GM04504 (cell line): ENCODE results near the gene KRTAP5-9.
"Not testable (repeated sequence)": the region's sequence is repeated elsewhere in the genome, so short reads cannot be mapped to it uniquely, and the experiment has no call there.

Source experiments
- DNase-seq: peaks from one replicate; pipeline ENCODE4 v3.0.0-alpha.2; 2012; ENCODE audit warnings: low read depth

The KRTAP5-9 gene, protein sequence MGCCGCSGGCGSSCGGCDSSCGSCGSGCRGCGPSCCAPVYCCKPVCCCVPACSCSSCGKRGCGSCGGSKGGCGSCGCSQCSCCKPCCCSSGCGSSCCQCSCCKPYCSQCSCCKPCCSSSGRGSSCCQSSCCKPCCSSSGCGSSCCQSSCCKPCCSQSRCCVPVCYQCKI

DNA sequence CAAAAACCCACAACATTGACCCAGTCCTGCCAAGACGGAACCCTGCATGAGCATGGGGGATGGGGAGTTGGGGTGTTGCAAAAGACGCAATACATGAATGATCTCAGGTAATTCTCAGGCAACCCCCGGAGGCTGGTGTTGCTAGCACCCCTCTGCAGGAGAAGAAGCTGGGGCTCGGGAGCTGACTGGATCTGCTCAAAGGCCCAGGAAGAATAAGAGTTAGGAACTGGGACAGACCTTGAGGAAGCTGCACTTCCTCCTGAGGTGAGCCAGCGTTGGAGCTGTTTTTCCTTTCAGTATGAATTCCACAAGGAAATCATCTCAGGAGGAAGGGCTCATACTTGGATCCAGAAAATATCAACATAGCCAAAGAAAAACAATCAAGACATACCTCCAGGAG lies at the start of gene KRTAP5-9:
TSS of gene KRTAP5-9 (plus strand) at position 301 of the 400 bp plus-strand sequence. CDS start 238 bp downstream, outside the sequence.
- no peak for DNase-seq

- no peak for DNase-seq
Observed at GRCh38 chr11:71499125-71499524, 49.1 kb upstream of the KRTAP5-9 start.

DNA sequence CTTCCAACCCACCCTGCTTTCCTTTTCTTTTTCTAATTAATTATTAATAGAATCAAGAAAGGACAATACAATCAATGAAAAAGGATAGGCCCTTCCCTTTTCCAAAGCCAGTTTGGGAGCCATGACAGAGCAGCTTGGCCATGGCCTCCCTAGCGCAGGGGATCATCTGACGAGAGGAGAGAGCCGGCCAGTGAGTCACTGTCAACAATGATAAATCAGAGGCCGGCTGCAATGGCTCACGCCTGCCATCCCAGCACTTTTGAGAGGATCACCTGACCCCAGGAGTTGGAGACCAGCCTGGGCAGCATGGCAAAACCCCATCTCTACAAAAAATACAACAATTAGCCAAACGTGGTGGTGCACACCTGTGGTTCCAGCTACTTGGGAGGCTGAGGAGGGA lies 48.7 kb upstream of the KRTAP5-9 start:
- no peak for DNase-seq

DNA sequence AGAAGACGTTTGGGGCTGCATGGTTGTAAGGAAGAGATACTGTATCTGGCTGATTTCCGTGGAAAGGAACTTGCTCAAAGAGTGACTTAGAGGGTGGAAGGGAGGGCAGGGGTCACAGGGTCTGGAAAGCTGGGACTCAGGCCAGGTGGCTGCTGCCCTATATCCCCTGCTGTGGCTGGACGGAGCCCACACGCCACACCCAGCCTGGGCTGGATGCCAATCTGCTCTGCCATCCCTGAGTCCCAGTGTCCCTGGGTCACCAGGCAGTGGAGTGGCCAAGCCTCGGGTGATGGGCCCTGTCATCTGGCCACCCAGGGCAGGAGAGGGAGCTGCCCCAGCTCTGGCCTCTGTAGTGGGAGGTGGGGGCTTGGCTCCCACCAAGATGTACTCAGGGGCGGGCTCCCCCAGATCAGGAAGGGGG lies 47.6 kb upstream of the KRTAP5-9 start:
- DNase-seq, result no peak

GRCh38 chr11:71501071-71501985 lies 46.9 kb upstream of the KRTAP5-9 start:
- no peak for DNase-seq

DNA sequence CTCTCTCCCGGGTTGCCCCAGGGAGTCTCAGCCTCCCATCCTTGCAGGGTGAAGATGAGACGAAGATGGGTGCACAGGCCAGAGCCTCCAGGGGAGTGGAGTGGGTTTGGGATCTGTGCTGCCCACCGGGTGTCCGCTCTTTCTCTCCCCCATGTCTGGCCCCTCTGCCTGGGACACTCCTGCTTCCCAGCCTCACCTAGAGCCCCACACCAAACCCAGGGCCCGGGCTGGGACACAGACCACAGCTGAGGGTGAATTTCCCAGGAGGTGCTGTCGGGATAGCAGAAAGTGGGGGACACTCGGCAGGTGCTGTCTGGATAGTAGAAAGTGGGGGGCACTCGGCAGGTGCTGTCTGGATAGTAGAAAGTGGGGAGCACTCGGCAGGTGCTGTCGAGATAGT lies 46.2 kb upstream of the KRTAP5-9 start:
- DNase-seq, result no peak

- no peak for DNase-seq
Observed at GRCh38 chr11:71502871-71503435, 45.3 kb upstream of the KRTAP5-9 start.

GRCh38 chr11:71504531-71504930 lies 43.7 kb upstream of the KRTAP5-9 start:
- no peak for DNase-seq

- no peak for DNase-seq
Observed at GRCh38 chr11:71505001-71505400, 43.2 kb upstream of the KRTAP5-9 start.

DNA sequence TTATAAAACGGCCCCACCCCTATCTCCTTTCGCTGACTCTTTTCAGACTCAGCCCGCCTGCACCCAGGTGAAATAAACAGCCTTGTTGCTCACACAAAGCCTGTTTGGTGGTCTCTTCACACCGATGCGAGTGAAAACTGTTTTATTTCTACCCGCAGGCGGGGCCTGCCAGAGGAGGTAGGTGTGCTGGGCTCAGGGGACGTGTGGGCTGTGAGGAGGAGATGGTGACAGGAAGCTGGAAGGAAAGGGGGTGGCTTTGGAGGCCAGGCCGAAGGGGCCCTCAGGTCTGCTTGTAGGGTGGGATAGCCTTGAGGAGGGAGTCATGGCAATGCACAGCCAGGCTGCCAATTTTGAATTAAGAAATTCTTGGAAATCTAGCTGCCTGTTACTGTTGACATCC lies 42.4 kb upstream of the KRTAP5-9 start:
- no peak for DNase-seq

DNA sequence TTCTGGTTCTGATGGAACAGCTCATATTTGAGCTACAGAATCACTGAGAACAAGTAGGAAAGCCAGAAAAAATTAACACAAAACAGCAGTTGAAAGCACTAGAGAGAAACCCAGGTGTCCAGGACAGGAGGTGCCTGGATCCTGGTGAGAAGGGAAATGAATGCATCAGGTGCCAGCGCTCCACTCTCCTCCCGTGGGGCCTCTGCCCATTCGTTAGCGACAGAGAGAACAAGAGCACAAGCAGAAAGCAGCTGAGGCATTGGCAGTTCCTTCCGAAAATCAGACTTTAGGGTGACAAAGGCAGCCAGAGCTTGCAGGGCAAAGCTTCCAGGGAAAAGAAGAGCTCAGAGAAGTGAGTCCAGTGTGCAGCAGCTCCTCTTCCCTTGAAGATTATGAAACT lies 41.1 kb upstream of the KRTAP5-9 start:
- DNase-seq, result no peak

GRCh38 chr11:71518506-71519471 lies 29.4 kb upstream of the KRTAP5-9 start:
- DNase-seq, result no peak

DNA sequence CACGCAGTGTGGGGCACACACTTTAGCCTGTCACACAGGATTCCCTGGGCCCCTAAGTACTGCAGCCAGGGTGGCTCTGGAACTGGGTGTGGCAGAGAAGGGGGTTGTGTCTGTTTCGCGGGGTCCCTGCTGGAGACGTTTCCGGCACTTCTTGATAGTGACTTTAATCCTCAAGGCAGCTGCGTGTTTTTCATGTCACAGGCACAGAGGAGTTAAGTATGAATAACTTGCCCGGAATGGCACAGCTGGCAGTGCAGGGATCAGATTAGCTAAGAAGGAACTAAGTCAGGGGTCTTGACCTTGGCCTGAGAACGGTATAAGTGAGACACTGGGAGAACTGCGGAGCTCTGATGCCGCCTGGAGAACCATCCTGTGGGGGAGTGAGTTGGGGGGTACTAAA lies 28.7 kb upstream of the KRTAP5-9 start:
- no peak for DNase-seq

GRCh38 chr11:71525188-71525937 lies 22.9 kb upstream of the KRTAP5-9 start:
- DNase-seq, result no peak

DNA sequence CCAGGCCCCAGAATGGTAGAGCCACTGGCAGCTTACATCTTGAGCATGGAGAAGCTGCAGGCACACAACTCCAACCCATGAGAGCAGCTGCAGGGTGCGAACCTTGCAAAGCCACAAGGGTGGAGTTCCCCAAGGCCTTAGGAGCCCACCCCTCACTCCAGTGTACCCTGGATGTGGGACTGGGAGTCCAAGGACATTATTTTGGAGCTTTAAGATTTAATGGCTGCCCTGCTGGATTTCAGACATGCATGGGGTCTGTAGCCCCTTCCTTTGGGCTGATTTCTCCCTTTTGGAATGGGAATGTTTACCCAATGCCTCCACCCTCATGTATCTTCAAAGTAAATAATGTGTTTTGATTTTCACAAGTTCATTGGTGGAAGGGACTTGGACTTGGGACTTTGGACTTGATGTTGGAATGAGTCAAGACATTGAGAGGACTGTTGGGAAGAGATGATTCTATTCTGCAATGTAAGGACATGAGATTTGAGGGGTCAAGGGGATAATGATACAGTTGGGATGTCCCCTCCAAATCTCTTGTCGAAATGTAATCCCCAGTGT lies 22.2 kb upstream of the KRTAP5-9 start:
- DNase-seq, result no peak

DNA sequence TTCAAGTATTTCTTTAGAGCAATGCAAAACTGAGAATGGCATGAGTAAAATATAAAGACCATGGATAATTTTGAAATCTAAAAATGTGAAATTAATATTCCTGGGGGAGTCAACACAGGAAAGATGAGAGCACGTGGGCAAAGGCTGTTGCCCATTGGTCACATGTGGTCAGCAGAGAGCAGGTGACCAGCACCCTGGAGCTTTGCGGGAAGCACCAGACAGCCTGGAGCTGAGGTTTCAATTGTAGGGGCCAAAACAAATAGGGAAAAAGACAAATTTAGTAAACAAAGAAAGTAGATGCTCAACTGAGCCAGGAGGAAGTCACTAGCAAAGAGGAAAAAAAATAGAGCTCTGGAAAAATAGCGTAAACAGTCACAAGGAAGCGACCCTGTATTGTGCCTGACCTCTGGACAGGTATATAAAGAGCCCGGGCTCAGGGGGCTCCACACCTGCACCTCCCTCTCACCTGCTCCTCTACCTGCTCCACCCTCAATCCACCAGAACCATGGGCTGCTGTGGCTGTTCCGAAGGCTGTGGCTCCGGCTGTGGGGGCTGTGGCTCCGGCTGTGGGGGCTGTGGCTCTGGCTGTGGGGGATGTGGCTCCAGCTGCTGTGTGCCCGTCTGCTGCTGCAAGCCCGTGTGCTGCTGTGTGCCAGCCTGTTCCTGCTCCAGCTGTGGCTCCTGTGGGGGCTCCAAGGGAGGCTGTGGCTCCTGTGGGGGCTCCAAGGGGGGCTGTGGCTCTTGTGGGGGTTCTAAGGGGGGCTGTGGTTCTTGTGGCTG lies 21.2 kb upstream of the KRTAP5-9 start, which contains the start of gene KRTAP5-7:
TSS of gene KRTAP5-7 (plus strand) at position 472 of the 780 bp plus-strand sequence. CDS start at position 506, 34 bp downstream.
- DNase-seq, result not testable (repeated sequence)

DNA sequence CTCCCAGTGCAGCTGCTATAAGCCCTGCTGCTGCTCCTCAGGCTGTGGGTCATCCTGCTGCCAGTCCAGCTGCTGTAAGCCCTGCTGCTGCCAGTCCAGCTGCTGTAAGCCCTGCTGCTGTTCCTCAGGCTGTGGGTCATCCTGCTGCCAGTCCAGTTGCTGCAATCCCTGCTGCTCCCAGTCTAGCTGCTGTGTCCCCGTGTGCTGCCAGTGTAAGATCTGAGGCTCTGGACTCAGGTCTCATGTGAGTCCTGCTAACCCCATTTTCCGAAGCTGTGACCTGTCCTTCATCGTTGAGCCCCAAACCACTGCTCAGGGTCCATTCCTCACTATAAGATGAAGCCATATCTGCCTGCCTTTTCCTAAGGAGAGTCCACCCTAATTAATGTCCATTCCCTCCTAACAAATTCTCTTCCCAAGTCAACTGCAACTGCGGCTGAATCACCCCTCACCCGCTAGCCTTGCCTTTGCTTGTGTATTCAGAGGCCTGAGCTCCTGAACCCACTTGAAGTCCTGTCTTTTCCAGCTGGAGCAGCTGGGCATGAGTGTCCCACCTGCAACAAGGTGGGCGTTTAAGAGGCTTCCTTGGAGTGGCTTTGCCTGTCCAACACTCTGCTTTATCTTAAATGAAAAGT lies 20.5 kb upstream of the KRTAP5-9 start:
- DNase-seq, result no peak

- DNase-seq, result no peak
Observed at GRCh38 chr11:71530602-71531001, 17.6 kb upstream of the KRTAP5-9 start.

DNA sequence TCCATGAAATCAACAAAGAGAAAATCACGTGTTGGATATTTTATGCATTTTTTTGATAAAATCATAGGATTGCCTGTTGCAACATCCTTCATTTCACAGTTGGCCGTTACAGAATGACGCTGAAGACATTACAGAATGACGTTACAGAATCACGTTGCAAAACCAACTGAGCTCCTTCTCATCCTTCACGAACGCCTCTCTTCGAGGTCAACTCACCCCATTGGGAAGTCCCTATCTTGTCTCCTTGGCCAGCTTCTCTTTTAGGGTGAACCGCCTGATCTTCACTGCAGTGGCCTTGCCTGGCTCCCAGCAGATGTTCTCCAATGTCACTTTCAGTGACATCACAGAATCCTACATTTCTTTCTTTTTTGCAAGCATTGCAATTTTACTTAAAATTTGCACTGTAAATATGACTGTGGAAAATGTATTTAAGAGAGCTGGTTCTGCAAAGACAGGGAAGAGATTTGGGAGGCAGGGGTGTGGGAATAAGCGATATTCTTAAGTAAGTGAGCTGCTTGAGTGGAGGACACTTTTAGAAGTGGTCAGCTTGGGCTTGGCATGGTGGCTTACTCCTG lies 16.1 kb upstream of the KRTAP5-9 start:
- DNase-seq, result no peak
